Neuron (in vitro differentiated cells): ENCODE measurements around the gene RGS5.

Source experiments
- H2AFZ ChIP-seq: one replicate; pipeline ENCODE4 v1.6.1; 2013; ENCODE audit warnings: low read depth, mild to moderate bottlenecking, inconsistent platforms, low read length, moderate library complexity
- H3K27me3 ChIP-seq: one replicate; pipeline ENCODE4 v1.6.1; 2013; ENCODE audit warnings: low read length; ENCODE audit not compliant: insufficient read depth
- H3K36me3 ChIP-seq: one replicate; pipeline ENCODE4 v1.6.1; 2013; ENCODE audit warnings: low read length; ENCODE audit not compliant: insufficient read depth
- H3K4me1 ChIP-seq: one replicate; pipeline ENCODE4 v1.6.1; 2013; ENCODE audit warnings: low read length; ENCODE audit not compliant: insufficient read depth
- H3K4me3 ChIP-seq: 2 replicates; pipeline ENCODE4 v1.5.1; 2013; ENCODE audit warnings: mild to moderate bottlenecking, low read length, moderate library complexity
- H3K9me3 ChIP-seq: one replicate; pipeline ENCODE4 v1.6.1; 2013; ENCODE audit warnings: low read length

The RGS5 gene

GRCh38 chr1:163119707-163120106, 83.0 kb downstream of the RGS5 start:
- H2AFZ ChIP-seq = no peak overlapping the region
- no peaks in the 10 kb centered on the region for H3K4me1 ChIP-seq
- no peaks in the 10 kb centered on the region for H3K27me3 ChIP-seq
- H3K36me3 ChIP-seq = no peaks in the 10 kb centered on the region
- no peaks in the 10 kb centered on the region for H3K9me3 ChIP-seq
- H3K4me3 ChIP-seq = no peak overlapping the region

GRCh38 chr1:163115887-163116286, 86.8 kb downstream of the RGS5 start:
- no peaks in the 10 kb centered on the region for H3K27me3 ChIP-seq
- no peaks in the 10 kb centered on the region for H3K36me3 ChIP-seq
- H3K4me1 ChIP-seq = no peaks in the 10 kb centered on the region
- H3K9me3 ChIP-seq = no peaks in the 10 kb centered on the region
- H3K4me3 ChIP-seq = no peak overlapping the region
- no peak overlapping the region for H2AFZ ChIP-seq

- H3K27me3 ChIP-seq = no peaks in the 10 kb centered on the region
- H3K4me1 ChIP-seq = no peaks in the 10 kb centered on the region
- no peaks in the 10 kb centered on the region for H3K9me3 ChIP-seq
- no peak overlapping the region for H3K4me3 ChIP-seq
- no peaks in the 10 kb centered on the region for H3K36me3 ChIP-seq
- no peak overlapping the region for H2AFZ ChIP-seq
Observed at GRCh38 chr1:163107655-163108054, 95.1 kb downstream of the RGS5 start.

GRCh38 chr1:163106364-163106987, 96.2 kb downstream of the RGS5 start:
- Histone ChIP-seq H3K27me3 (no peaks in the 10 kb centered on the region), H3K9me3 (no peaks in the 10 kb centered on the region), H3K36me3 (no peaks in the 10 kb centered on the region), H3K4me3 (no peak overlapping the region), H2AFZ (no peak overlapping the region), H3K4me1 (no peaks in the 10 kb centered on the region)

GRCh38 chr1:163104385-163105099, 98.2 kb downstream of the RGS5 start:
- Histone ChIP-seq H3K27me3 (no peaks in the 10 kb centered on the region), H3K4me3 (no peak overlapping the region), H3K36me3 (no peaks in the 10 kb centered on the region), H3K9me3 (no peaks in the 10 kb centered on the region), H2AFZ (no peak overlapping the region), H3K4me1 (no peaks in the 10 kb centered on the region)

GRCh38 chr1:163102590-163102989, 100.1 kb downstream of the RGS5 start:
- Histone ChIP-seq H3K4me1 (no peaks in the 10 kb centered on the region), H2AFZ (no peak overlapping the region), H3K4me3 (no peak overlapping the region), H3K36me3 (no peaks in the 10 kb centered on the region), H3K9me3 (no peaks in the 10 kb centered on the region), H3K27me3 (no peaks in the 10 kb centered on the region)

GRCh38 chr1:163095213-163095612, 107.5 kb downstream of the RGS5 start:
- H3K4me1 ChIP-seq = peaks cover 4% of the 10 kb centered on the region
- no peaks in the 10 kb centered on the region for H3K9me3 ChIP-seq
- H3K27me3 ChIP-seq = peaks cover 2% of the 10 kb centered on the region
- H3K36me3 ChIP-seq = no peaks in the 10 kb centered on the region
- H2AFZ ChIP-seq = no peak overlapping the region
- no peak overlapping the region for H3K4me3 ChIP-seq

- peaks cover 4% of the 10 kb centered on the region for H3K4me1 ChIP-seq
- H3K4me3 ChIP-seq = no peak overlapping the region
- no peaks in the 10 kb centered on the region for H3K9me3 ChIP-seq
- no peaks in the 10 kb centered on the region for H3K36me3 ChIP-seq
- peaks cover 2% of the 10 kb centered on the region for H3K27me3 ChIP-seq
- H2AFZ ChIP-seq = no peak overlapping the region
Observed at GRCh38 chr1:163094589-163094988, 108.1 kb downstream of the RGS5 start.

GRCh38 chr1:163094182-163094581, 108.5 kb downstream of the RGS5 start:
- Histone ChIP-seq H3K36me3 (no peaks in the 10 kb centered on the region), H2AFZ (no peak overlapping the region), H3K9me3 (no peaks in the 10 kb centered on the region), H3K4me3 (no peak overlapping the region), H3K27me3 (peaks cover 2% of the 10 kb centered on the region), H3K4me1 (peaks cover 4% of the 10 kb centered on the region)

GRCh38 chr1:163093579-163093978, 109.1 kb downstream of the RGS5 start:
- peaks cover 2% of the 10 kb centered on the region for H3K27me3 ChIP-seq
- no peaks in the 10 kb centered on the region for H3K36me3 ChIP-seq
- H3K4me1 ChIP-seq = peaks cover 4% of the 10 kb centered on the region
- H3K4me3 ChIP-seq = no peak overlapping the region
- H2AFZ ChIP-seq = no peak overlapping the region
- no peaks in the 10 kb centered on the region for H3K9me3 ChIP-seq

GRCh38 chr1:163093169-163093568, 109.5 kb downstream of the RGS5 start:
- no peaks in the 10 kb centered on the region for H3K36me3 ChIP-seq
- peaks cover 2% of the 10 kb centered on the region for H3K27me3 ChIP-seq
- H3K4me3 ChIP-seq = no peak overlapping the region
- peaks cover 4% of the 10 kb centered on the region for H3K4me1 ChIP-seq
- no peak overlapping the region for H2AFZ ChIP-seq
- H3K9me3 ChIP-seq = no peaks in the 10 kb centered on the region
